Measurements from ENCODE around the gene DEFB112.

Gene DEFB112

DNA sequence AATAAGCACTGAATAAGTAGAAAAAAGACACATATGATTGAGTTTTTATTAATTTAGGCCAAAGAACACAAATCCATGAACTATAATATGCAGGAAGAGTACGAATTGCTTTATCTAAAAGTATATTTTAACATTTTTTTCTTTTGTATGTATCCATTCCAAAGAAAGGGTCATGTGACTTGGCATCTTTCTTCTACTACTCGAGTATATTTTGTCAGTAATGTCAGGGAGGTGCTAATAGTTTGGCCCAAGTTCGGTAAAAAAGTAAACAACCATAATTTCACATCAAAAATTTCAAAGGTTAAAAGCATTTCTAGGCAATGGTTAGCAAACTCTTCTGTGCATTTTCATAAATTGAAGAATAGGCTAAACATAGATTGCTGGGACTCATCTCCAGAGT, 46.6 kb downstream of the DEFB112 start:
- TF ChIP-seq, protein P1, sequence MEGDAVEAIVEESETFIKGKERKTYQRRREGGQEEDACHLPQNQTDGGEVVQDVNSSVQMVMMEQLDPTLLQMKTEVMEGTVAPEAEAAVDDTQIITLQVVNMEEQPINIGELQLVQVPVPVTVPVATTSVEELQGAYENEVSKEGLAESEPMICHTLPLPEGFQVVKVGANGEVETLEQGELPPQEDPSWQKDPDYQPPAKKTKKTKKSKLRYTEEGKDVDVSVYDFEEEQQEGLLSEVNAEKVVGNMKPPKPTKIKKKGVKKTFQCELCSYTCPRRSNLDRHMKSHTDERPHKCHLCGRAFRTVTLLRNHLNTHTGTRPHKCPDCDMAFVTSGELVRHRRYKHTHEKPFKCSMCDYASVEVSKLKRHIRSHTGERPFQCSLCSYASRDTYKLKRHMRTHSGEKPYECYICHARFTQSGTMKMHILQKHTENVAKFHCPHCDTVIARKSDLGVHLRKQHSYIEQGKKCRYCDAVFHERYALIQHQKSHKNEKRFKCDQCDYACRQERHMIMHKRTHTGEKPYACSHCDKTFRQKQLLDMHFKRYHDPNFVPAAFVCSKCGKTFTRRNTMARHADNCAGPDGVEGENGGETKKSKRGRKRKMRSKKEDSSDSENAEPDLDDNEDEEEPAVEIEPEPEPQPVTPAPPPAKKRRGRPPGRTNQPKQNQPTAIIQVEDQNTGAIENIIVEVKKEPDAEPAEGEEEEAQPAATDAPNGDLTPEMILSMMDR (IDR thresholded peaks at IDR 0.05; ENCODE audit: low read depth, low read length) = no peak

DNA sequence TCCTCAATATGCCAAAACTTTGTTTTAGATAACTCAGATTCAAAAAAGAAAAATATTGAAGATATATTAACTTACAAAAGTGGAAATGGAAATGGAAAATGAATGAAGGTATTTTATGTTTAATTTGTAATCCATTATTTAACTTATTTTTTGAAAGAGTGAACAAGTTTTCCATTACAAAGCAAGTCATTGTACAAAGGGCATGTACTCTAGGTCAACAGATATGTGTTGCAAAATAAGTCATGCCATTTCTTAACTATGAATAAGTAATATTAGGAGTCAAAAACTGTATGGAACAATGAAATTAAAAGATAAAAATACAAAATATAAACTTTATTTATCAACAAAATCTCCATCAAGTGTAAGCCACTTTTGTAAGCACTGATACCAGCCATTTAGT, 54.5 kb downstream of the DEFB112 start:
- TF ChIP-seq, protein P1 (IDR thresholded peaks at IDR 0.05; ENCODE audit: low read depth, low read length) = no peak
- no peak for DNase-seq (ENCODE audit: extremely low read depth, low read depth)

More for the DNA sequence above, 46.6 kb downstream of the DEFB112 start:
- DNase-seq (ENCODE audit: extremely low read depth, low read depth) = no peak
